Activated CD8-positive, alpha-beta memory T cell treated with anti-CD3 and anti-CD28 coated beads, Interleukin-2, amount 50 U/mL, for 1 hour (primary cell): Measurements from ENCODE around the gene CROCC.
A peak's percentile ranks its signal among the peaks of the same experiment; 100 is the strongest.
"Not testable (repeated sequence)": the region's sequence is repeated elsewhere in the genome, so short reads cannot be mapped to it uniquely, and the experiment has no call there.

ENCODE experiments used
- DNase-seq: peaks from one replicate; pipeline ENCODE4 v3.0.0-alpha.2; 2020; ENCODE audit errors: extremely low read depth

The CROCC gene

GRCh38 chr1:16921391-16922185, at the start of gene CROCC:
CROCC (plus strand) TSS chr1:16921931; CDS start chr1:16922019, 88 bp downstream.
- no peak for DNase-seq

DNA sequence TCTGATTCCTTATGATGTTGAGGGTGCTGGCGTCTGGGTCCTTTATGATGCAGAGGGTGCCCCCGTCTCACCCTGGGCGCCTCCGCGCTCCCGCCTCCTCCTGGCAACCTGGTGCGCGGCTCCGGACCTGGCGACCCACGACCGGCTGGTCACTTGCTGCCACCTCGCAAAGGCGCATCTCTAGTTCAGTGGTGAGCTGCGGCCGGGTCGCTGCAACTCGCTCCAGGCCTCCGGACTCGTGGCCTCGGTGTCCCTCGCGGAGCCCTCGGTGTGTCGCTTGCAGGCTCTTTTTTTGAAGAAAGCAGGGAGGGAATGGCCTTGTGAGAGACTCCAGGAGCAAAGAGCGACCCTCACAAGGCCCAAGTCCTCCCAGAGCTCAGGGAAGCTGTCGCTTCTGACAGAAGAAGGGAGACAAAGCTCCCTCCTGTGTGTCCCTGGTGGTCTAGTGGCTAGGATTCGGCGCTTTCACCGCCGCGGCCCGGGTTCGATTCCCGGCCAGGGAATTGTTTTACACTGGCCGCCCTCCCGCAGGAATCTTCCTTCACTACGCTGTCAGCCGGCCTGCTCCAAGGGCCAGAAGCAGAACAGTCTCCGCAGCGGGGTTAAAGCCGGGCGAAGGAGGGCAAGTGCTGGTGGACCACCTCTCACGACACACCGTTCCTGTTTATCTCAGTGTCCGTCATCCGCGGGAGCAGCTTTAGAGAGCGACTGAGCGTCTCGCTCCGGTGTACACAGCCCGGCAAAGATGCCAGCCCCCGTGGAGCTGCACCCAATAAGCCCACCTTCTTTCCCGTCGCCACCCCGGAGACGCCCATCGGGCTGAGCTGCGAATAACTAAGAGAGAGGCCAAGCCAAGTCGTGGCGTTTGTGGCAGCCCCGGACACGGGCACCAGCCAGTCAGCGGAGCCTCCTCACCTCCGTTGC, 49.3 kb upstream of the CROCC start:
- DNase-seq, result not testable (repeated sequence)

GRCh38 chr1:16873076-16873879, 48.5 kb upstream of the CROCC start:
- DNase-seq, result not testable (repeated sequence)

DNA sequence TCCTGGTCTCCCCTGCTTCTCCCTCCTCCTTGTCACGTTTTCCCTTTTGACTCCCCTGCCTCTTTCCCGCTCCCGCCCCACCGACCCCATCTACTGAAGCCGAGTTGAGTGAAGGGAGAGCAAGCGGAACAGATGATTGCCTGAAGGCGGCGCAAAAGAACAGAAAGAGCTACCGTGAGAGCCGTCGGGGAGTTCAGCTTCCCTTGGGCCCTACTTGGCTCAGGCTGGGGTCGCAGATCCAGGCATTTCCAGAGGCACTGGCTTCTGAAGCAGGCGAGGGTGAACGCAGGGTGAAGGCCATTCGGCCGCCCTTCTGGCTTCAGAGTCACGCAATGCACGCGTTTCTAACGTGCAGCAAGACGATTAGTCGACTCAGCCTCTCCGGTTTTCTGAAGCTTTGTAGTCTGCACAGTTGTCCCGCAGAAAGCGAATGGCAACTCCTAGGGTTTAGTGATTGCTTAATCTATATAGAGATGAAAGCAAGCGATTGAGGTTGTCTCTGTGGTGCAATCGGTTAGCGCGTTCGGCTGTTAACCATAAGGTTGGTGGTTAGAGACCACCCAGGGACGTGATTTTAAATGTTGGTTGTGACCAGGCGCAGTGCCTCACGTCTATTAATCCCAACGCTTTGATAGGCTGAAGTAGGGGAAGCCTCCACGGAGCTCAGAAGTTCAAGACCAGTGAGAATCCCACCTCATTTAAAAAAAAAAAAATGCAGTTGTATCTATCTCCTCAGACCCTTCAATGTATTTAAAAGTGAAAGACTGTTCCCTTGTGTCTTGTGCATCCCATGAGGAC, 46.6 kb upstream of the CROCC start:
- DNase-seq, result not testable (repeated sequence)

DNA sequence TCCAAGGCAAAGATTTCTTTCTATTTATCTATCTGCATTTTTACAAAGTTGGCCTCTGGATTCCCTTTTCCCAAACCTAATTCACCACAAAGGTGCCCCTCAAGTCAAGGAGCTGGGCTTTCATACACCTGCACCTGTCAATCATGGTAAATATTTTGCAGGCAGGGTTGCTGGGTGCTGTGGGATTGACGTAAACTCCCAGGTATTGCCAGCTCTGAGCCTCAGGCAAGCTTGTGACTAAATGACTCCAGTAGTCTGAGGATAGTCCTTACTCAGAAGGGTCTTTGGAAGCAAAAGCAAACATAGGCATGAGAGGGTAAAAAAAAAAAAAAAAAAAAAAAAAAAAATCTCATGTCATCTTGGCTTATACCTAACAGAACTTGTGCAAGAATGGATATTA, 40.0 kb upstream of the CROCC start:
- DNase-seq, result not testable (repeated sequence)

- no peak for DNase-seq
Observed at GRCh38 chr1:16882986-16883385, 38.7 kb upstream of the CROCC start.

DNA sequence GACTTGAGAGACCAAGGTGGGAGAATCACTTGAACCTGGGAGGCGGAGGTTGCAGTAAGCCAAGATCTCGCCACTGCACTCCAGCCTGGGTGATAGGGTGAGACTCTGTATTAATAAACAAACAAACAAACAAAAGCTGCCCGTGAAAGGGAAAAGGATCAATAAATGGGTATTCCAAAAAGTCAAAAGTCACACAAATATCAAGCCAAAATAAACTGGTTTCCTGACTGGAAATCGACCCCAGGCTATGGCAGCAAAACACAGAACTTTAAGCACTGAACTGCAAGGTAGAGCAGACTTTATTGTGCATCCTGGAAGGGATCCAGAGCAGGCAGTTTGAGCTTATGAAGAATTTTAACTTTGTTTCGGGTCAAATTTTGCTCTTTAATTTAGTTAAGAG, 37.2 kb upstream of the CROCC start:
- DNase-seq, result not testable (repeated sequence)

DNA sequence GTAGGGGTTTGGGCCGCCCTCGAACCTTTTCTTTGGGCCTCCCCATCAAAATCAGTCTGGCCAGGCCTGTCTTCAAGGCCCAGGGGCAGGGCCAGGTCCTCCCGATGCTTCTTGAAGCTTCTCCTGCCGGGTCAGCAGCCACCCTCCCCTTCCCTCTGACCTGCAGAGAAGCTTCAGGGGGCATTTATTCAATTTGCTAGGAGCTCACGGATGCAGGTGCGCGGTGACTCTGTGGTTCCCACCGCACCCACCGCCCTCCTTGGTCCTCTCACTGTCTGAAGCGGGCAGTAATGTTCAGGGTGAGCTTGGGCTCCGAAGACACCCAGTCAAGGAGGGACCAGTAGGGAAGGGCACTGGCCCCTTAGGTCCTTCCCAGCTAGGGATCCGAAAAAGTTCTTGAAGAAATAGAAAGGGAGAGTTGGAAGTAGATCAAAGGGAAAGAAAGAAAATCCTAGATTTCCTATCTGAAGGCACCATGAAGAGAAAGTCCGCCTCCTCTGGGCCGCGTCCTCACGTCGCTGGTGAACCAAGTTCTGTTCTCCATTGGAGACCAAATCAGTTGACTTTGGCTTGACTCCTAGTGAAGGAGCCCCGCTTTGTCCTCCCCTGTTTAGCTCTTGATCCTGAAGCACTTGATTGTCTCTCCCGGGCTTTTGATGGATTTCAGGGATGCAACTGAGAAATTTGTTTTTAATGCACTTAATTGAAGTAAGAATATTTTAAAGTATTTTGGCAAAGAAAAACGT, 34.7 kb upstream of the CROCC start:
- no peak for DNase-seq

DNA sequence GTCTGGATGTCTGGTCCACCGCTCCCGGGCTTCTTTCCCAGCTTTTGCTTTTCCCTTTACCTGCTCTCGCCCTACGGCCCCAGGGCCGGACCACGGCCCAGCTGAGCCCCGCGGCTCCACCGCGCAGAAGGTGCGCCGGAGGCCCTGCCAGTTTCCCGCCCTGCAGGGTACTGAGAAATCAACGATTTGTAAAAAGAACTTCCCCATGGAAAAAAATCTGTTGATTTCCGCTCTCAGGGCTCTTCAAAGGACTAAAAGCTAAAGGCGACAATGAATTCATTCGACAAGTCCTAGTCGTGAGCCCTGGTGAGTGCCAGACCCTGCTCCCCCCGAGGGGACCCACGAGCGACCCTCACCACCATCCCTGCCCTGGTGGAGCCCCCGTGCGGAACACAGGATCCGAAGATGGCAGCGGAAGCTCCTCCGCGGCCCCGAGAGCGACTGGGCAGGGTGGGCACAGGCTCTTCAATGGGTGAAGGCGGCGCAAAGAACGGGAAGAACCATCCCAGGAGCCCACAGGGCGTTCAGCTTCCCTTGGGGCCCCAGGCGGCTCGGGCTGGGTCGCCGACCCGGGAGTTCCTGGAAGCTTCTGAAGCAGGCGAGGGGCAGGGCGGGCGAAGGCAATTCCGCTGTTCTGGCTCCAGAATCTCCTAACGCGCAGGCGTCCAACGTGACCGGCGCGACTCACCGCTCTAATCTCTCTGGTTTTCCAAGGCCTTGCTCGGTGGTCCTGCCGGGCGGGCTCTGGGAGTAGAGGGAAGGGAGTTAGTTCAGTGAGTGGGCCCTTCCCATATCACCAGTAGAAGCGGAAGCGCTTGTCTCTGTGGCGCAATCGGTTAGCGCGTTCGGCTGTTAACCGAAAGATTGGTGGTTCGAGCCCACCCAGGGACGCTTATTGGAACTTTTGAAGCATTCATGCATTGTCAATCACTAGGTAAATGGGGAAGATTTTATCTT, 32.6 kb upstream of the CROCC start:
- no peak for DNase-seq

DNA sequence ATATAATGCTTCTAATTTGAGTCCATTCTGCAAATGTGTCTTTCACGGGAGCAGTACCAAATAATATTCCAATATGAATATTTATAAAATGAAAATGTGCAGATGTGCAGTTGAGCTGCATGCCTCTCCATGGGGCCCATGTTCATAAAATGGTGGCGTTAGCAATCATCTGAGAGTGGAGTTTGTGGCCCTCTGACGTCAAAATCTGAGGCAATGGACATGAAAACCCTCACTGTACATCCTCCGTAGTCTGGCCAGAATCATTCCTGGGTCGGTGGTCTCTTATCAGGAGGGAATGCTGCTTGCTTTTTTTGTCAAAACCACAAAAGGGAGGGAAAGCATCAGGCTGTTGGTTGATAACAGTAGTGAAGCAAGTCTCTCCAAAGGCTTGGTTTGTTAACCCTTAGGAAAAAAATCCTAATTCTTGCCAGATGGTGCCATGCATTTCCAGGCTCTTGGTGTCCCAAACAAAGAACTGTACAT, 31.2 kb upstream of the CROCC start:
- DNase-seq, result not testable (repeated sequence)

DNA sequence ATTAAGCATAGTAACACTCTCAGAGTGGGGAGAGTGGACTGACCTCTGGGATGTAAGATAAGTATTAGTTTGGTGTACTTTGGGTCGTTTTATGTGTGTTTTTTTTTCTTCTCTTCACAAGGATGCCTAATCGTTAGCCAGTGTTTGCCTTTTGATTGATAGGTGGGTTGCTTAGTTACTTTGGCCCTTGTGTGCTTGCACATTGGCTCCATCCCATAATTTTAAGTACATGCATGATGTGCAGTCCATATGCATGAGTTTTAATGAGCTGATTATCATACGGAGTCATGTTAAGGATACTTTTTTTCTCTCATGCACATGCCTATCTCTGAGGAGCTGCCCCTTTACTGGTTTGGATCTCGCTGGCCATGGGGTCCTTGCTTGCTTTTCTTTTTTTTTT, 30.7 kb upstream of the CROCC start:
- DNase-seq, result not testable (repeated sequence)

- DNase-seq, result not testable (repeated sequence)
Observed at GRCh38 chr1:16892978-16893525, 28.7 kb upstream of the CROCC start.

- not testable (repeated sequence) for DNase-seq
Observed at GRCh38 chr1:16893796-16894195, 27.9 kb upstream of the CROCC start.

DNA sequence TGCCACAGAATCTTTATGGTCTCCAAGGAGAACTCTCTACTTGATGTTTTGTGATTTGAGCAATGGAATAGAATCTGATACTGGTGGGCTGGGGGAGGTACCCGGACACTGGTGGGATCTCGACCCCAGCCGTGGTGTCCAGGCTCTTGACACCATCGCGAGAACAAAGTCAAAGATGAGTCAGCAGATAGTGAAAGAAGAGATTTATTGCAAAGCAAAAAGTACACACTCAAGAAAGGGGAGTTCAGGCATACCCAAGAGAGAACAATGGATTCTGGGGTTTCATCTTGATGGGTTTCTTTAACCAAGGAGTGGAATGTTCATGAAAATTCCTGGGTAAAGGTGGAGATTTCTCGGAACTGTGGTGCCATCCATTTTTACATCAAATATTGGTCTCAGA, 27.4 kb upstream of the CROCC start:
- not testable (repeated sequence) for DNase-seq

DNA sequence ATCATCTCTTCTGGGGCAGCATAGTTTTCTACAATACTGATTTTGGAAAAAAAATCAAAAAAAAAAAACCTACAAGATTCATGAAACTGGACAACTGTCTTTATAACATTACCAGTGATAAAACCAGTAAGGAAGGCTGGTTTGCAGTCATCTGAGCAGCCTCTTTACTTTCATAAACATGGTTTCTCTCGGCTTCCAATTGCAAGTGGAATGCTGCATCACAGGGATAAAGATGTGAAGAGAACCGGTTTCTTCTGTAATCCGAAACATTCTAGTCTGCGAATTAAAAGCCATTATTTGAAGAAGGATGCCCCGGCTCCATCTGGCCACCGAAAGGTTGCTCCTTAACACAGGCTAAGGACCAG, 26.5 kb upstream of the CROCC start:
- not testable (repeated sequence) for DNase-seq

GRCh38 chr1:16895598-16896315, 26.0 kb upstream of the CROCC start, which contains the start of gene RNU1-2:
RNU1-2 (plus strand) TSS chr1:16895980.
- DNase-seq, result peak; percentile 73

- DNase-seq, result not testable (repeated sequence)
Observed at GRCh38 chr1:16896316-16897055, 25.2 kb upstream of the CROCC start.
